ENCODE measurements around the gene NTN1. TPM values are rescaled to one million over a fixed set of nuclear protein-coding genes. Genes with fewer than 3 reads are reported as not detected.

NTN1 gene
- total RNA-seq, 1 donor from 2014 or later, result 4.1 TPM

DNA sequence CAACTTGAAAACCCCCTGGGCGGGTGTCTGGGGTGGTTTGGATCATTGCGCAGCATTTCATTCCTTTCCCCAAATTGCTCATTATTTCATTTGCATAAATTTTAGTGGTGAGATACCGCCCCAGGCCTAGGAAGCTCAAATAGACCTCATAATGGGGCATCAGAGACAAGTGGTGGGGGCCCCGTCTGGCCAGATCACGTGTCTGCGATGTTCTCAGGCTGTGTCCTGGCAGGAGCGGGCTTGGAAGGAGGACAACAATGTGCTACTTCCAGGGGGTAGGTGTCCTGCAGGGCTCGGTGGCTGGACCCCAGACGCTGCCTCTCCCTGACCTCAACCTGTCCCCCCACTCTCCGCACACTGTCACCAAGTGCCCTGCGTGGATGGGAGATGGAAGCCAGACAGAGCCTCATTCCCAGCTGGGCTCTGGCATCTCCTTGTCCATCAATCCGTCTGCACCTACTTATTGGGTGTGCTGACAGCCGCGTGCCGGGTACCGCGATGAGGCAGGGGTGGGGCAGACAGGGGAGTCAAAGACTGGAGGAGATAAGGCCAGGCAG, 116.9 kb downstream of the NTN1 start:
- H3K9me3 ChIP-seq, result no peaks in the 10 kb centered on the region
- H3K27ac ChIP-seq, result no peak overlapping the region
- no peaks in the 10 kb centered on the region for H3K27me3 ChIP-seq
- DNase-seq (no peak), ATAC-seq (peak; percentile 9)
- H3K4me3 ChIP-seq, result no peak overlapping the region
- H3K4me1 ChIP-seq, result no peaks in the 10 kb centered on the region
- intact Hi-C loops (cut with DNase I), result no loop called here
- TF ChIP-seq, protein P1, sequence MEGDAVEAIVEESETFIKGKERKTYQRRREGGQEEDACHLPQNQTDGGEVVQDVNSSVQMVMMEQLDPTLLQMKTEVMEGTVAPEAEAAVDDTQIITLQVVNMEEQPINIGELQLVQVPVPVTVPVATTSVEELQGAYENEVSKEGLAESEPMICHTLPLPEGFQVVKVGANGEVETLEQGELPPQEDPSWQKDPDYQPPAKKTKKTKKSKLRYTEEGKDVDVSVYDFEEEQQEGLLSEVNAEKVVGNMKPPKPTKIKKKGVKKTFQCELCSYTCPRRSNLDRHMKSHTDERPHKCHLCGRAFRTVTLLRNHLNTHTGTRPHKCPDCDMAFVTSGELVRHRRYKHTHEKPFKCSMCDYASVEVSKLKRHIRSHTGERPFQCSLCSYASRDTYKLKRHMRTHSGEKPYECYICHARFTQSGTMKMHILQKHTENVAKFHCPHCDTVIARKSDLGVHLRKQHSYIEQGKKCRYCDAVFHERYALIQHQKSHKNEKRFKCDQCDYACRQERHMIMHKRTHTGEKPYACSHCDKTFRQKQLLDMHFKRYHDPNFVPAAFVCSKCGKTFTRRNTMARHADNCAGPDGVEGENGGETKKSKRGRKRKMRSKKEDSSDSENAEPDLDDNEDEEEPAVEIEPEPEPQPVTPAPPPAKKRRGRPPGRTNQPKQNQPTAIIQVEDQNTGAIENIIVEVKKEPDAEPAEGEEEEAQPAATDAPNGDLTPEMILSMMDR (IDR thresholded peaks at IDR 0.05), result no peak
- no peaks in the 10 kb centered on the region for H3K36me3 ChIP-seq

DNA sequence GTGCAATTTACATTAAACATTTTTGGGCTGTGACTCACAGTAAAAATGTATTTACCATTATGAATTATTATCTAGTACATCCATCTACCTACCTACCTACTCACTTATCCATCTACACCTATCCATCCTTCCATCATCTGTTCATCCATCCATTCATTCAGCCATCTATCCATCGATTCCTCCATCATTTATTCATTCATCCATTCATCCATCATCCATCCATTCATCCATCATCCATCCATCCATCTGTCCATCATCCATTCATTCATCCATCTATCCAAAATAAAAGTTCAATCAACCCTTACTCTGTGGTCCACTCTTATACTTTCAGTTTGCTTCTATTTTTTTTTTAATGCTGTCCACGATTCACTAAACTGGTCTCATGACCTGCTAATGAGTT, 118.4 kb downstream of the NTN1 start:
- Histone ChIP-seq H3K27me3 (no peaks in the 10 kb centered on the region), H3K4me1 (no peaks in the 10 kb centered on the region), H3K27ac (no peak overlapping the region), H3K4me3 (no peak overlapping the region), H3K9me3 (no peaks in the 10 kb centered on the region), H3K36me3 (no peaks in the 10 kb centered on the region)
- TF ChIP-seq, protein P1 (IDR thresholded peaks at IDR 0.05), result no peak
- intact Hi-C loops (cut with DNase I), result no loop called here
- ATAC-seq (no peak), DNase-seq (no peak)

DNA sequence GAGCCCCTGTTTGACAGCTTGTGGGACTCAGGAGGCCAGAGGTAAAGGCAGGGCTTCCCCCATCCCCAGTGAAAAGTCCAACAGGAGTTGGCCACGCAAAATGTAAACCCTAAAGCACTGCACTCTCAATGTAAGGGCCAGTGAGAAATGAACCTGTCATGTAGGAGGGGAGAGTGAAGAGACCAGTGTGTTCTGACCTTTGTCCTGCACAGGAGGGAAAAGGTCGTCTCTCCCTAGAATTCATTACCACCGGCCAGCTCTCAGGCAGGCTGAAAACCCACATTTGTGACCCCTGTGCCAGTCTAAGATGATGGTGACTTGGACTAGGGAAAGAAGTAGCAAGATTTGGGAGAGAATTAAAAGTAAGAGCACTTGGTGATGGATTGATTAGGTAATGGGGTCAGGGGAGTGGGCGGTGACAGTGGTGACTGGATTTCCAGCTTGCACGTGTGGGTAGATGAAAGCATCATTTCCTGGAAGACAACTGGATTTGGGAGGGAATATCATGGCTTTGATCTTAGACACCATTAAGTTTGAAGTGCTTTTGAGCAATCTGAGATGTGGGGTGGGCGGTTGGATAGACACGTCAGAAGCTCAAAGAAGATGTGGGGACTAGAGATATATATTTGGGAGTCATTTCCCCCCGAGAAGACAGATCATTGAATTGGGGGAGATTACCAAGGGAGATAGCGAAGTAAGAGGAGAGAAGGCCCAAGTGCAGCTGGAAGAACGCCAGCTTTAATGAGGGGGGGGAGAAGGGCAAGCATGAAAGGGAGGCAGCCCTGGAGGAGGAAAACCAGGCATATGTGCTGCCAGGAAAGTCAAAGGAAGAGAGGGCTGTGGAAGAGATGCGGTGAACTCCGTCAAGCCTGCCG, 119.5 kb downstream of the NTN1 start:
- TF ChIP-seq, protein P1 (IDR thresholded peaks at IDR 0.05), result no peak
- Histone ChIP-seq H3K27me3 (no peaks in the 10 kb centered on the region), H3K9me3 (no peaks in the 10 kb centered on the region), H3K27ac (no peak overlapping the region), H3K4me3 (no peak overlapping the region), H3K36me3 (no peaks in the 10 kb centered on the region), H3K4me1 (no peaks in the 10 kb centered on the region)
- intact Hi-C loops (cut with DNase I), result no loop called here
- no peak for DNase-seq
- ATAC-seq, result no peak

DNA sequence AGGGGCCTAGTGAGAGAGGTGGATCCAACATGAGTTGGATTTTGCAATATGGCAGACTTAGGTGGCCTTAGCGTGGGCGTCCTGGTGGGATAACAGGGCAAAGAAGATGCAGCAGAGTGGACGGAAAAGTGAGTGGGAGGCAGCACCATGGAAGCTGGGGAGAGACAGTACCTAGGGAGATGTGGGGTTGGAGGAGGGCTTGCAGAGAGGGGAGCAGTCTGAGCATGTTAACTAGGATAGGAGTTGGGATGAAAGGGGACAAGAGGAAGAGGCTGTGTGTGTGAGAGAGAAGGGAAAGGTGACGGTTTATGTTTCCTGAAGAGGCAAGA, 120.1 kb downstream of the NTN1 start:
- Histone ChIP-seq H3K4me3 (no peak overlapping the region), H3K27ac (no peak overlapping the region), H3K9me3 (no peaks in the 10 kb centered on the region), H3K4me1 (no peaks in the 10 kb centered on the region), H3K27me3 (no peaks in the 10 kb centered on the region), H3K36me3 (no peaks in the 10 kb centered on the region)
- TF ChIP-seq, protein P1 (IDR thresholded peaks at IDR 0.05), result no peak
- intact Hi-C loops (cut with DNase I), result no loop called here
- ATAC-seq (no peak), DNase-seq (no peak)

DNA sequence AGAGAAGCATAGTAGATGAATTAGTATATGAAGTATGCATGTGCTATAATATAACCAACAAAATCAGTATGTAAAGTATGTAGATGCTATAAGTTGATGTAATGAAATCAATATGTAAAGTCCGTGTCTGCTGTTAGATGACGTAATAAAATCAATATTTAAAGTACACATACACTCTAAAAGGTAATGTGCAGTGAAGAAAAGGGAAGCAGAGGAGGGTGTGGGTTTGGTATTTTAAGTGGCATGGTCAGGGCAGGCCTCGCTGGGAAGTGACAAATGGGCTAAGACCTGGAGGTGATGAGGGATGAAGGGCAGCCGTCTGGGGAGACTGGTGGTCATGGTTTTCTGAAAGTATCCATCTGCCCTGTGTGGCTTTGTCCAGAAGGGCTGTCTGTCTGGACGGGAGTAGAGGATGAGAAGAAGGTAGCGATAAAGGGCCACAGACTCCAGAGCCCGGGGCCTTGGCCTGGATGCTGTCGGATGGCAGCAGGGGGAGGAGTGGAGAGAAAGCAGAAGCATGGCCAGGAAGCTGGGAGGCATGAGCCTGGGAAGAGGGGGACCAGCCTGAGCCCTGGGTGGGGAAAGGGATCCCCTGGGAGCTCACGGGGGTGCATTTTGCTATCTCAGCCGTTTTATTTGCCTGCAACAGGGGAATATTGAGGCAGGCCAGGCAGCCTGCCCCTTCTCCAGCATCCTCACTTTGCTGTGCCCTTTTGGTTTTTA, 121.6 kb downstream of the NTN1 start:
- H3K27me3 ChIP-seq, result peaks cover 2% of the 10 kb centered on the region
- no peak overlapping the region for H3K27ac ChIP-seq
- no peak overlapping the region for H3K4me3 ChIP-seq
- H3K4me1 ChIP-seq, result no peaks in the 10 kb centered on the region
- H3K9me3 ChIP-seq, result no peaks in the 10 kb centered on the region
- TF ChIP-seq, protein P1 (IDR thresholded peaks at IDR 0.05), result no peak
- DNase-seq (no peak), ATAC-seq (no peak)
- H3K36me3 ChIP-seq, result no peaks in the 10 kb centered on the region
- intact Hi-C loops (cut with DNase I), result no loop called here

All from upper lobe of right lung (tissue), 1 donor.